ENCODE results near the gene COMP.

The COMP gene

GRCh38 chr19:18768997-18769891 is 21.9 kb downstream of the COMP start:
- no peak for DNase-seq

GRCh38 chr19:18768046-18768771 is 22.9 kb downstream of the COMP start:
- no peak for DNase-seq

DNA sequence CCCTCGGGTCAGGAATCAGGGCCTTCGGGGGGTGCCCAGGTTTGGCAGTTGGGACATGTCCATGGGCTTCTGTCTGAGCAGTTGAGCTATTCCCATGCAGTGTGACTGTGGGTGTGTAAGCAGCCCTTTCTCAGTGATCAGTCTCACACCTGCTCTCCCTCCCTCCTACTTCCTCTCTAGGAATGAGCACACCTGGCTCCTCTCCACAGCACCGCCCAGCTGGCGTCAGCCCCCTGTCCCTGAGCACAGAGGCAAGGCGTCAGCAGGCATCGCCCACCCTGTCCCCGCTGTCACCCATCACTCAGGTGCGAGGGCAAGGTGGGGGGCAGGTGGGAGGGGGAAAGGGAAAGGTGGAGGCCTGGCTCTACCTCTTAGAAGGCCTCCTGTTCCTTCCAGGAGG is 25.9 kb downstream of the COMP start:
- no peak for DNase-seq

DNA sequence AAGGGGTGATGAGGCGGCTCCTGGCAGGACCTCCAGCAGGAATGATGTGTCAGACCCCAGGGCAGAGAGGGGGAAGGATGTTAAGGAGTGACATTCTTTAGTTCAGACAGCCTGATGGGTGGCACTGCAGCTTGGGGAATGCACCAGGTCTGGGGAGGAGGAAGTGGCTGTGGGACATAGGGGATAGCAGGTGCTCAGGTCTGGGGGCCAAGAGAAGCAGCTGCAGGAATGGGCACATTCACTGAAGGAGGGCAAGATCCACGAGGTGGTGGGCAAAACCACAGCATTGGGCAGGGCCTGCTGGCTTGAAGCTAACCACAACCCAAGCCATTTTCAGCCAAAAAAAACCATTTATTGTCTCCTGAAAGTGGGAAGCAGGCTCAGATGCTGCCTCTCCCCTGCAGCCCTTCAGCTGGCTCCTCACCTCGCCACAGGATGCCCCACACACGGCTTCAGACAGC is 26.5 kb downstream of the COMP start:
- DNase-seq, result no peak

DNA sequence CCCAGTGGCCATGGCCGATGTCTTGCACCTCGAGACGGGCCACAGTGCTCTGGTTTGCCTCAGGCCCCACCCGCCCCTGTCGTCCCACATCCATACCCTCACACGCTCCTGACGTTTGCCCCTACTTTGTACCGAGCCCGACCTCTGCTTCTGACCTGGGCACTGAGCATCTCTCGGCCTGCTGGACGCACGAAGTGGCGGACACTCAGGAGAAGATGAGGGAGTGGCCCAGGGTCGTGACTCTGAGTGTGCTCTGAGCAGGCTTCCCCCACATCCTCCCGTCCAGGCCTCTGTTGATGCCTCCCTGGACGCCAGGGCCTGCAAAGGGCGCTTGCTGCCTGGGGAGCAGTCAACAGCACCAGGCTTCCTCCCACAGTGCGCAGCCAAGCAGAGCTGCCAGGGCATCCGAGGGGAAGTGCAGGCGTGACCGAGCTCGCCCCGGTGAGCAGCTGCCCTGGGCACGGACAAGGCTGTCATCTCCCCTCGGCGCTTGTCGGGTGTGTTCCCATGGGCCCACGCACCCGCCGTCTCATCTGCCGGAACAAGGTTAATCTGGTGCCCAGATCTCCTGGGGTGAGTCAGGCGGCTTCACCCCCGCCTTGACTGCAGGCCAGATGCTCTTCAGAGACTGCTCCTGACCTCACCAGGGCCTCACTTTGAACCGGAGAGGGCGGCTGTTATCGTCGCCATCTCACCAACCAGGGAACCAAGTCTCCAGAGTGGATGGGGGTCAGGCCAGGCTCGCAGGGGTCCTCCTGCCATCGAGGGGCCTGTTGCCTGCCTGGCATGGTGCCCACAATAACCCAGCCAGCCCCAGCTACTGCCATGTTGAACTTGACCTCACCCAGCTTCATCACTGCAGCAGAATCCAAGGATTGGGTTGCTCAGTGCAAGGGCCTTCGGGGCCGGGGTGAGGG is 27.2 kb downstream of the COMP start:
- no peak for DNase-seq

DNA sequence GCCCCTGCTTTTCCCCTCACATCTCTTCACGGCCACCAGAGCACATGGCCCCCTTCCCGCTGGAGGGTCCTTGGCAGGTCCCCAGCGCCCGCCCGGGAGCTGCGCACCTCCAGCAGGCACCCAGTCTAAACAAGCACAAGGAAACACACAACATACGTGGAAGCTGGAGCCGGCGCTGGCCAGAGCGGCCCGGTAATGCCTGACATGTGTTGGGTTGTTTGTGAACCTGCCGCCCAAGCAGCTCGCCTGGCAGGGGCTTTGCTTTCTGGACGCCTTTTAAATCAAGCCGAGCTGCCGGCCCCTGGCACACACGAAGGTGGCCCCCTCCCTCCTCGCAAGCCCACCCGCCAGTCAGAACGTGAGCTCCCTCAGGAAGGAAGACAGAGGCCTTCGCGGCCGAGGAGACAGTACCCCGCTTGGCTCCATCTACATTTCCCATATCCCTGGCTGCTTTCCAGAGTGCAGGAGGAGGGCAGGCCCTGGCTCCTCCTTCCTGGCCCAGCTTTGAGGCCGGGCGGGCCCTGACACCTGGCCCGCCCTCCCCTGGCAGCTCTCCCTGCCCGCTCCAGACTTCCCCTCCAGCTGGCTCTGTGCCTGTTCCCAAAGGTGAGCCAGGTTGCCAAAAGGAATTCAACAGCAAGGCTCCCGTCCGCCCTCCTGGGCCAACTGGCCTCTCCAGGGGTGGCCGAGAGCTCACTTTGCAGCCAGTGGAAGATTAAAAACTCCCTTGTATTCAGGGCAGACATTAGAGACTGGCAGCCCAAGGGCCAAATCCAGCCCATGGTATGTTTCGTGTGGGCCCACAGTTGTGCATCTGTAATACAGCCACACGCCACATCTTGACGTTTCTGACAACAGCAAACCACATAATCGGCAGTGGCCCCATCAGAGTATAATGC is 28.7 kb downstream of the COMP start:
- DNase-seq, result no peak

DNA sequence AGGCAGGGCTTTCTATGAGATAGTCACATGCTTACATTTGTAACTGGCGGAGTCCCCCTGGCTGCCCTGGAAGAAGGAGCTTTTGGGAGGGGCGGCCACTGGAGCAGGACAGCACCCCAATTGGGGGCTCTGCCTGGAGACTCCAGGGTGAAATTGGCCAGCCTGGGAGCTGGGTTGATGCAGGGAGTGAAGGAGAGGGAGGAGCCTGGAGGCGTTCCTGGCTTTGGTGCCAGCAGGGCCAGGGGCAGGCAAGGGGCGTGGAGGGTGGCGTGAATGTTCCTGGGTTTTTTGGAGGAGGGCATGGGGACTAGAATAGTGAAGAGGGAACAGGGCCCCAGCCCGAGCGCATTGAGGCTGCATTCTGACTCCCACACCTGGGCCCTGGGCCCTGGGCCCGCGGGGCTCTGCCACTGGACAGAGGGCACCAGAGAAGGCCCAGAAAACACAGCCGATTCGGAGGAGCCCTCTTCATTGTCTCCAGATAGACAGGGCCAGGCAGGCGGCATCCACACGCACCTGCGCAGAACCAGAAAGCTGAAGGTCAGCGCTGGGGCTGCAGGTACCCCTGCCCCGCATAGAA is 29.5 kb downstream of the COMP start:
- no peak for DNase-seq

DNA sequence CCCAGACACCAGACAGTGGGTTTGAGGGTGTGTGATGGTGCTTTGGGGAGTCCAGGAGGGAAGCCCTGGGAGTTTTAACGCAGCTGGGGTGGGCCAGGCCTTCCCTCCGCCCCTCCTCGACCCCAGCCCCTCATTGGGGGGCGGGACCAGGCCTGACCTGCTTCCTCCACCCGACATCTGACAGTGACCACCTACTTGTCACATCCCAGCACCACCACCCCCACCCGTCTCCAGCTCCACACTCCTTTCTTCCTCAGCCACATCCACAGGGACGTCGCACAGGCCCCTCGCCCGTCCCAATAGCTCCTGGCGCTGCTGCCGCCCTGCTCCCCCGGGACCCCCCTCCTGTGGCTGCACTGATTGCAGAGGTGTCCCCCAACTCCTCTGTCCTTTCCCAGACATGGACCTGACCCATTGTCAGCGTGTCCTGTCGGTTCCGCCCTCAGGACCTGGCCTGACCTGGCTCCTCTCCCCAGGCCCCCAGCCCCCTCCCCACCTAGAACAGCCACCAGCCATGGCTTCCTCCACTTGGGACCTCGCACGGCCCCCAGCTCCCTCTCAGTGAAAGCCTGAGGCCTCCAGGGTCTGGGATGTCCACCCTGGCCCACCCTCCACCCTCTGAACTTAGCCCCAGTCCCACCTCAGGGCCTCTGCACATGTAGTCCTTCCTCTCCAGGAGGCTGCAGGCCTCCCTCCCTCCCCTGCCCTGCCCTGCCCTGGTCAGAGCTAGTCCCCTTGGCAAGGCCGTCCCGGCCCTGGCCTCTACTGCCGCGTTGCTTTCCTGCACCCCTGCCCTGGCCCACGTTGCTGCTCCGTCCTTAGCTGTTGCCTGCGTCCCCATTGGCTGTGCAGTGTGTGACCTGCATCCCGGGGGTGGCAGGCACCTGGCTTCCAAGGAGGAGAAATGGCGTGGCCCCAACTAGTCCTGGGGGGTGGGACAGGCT is 30.4 kb downstream of the COMP start:
- no peak for DNase-seq

DNA sequence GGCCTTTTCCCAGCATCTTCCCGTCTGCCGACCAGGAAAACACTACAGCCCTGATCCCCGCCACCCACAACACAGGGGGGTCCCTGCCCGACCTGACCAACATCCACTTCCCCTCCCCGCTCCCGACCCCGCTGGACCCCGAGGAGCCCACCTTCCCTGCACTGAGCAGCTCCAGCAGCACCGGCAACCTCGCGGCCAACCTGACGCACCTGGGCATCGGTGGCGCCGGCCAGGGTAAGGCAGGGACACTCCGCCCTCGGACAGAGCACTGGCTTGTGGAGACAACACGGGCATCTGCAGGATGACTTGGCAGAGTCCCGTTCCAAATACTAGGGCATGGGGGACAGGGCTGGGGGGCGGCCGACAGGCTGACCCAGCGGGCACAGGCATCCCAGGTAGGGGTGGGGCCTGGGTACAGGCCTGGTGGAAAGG is 31.1 kb downstream of the COMP start:
- no peak for DNase-seq

DNA sequence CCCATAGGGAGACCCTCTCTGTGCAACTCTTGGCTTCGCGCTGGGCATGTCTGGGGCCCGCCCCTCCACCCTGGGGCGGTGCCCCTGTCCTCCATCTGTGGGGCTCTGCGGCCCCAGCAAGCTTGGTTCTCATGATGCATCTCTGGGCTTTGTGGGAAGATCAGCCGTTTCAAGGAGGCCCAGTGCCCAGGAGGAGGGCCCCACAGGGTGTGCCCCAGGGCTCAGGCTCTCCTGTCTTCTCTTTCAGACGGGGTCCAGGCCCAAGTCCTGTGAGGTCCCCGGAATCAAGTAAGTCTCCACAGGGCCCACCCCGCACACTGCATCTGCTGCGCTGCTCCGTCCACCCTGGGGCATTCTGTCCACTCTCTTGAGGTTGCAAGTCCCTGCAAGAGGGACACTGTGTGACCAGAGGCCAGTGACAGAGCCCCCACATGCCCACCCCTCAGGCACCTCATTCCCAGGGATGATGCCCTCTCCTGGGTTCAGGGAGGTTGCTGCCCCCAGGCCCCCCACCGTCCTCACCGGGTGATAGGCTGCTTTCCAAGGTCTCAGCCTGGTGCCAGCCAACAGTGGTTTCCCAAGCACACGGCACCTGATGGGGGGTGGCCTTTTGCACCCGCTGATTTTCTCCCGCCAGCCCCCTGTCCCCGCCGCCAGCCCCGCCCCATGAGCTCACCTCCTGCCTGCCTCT is 31.7 kb downstream of the COMP start:
- DNase-seq, result no peak

DNA sequence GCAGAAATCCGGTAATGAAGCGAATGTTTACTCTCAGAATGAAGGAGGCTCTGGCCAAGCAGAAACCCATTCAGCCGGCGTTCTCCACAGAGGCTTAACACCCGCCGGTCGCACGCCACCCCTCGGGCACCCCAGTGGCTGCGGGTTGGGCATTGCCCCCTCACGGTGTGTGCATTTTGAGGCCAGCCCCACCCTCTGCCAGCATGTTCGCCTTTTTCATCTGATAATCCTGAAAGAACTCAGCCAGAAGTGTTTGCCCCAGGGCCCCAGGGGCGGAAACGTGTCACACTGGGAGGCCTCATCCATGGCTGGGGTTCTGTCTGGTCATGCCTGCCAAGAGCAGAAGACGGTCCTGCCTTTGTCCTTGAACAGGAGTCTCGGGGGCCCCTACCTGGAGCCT is 34.2 kb downstream of the COMP start:
- DNase-seq, result no peak

DNA sequence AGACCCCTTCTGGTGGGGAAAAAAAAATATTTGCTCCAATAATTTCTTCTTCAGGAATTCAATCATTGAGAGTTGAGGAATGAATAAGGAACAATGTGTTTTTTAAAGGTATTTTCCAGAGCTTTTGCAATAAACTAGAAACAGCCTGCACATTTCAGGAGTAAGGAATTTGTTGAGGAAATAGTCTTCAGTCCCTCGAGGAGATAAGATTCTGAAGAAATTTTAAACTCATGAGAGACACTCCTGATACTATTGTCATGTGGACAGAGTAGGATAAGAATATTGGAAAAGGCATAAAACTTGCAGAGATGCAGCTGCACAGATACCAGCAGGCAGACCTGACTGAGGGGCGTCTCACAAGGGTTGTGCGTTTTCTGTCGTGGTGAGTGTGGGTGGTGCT is 36.6 kb downstream of the COMP start:
- DNase-seq, result no peak

- DNase-seq, result no peak
Measured at GRCh38 chr19:18751571-18751970, 39.5 kb downstream of the COMP start.

GRCh38 chr19:18750295-18750970 is 40.7 kb downstream of the COMP start:
- DNase-seq, result no peak

GRCh38 chr19:18749362-18750231 is 41.5 kb downstream of the COMP start:
- no peak for DNase-seq

DNA sequence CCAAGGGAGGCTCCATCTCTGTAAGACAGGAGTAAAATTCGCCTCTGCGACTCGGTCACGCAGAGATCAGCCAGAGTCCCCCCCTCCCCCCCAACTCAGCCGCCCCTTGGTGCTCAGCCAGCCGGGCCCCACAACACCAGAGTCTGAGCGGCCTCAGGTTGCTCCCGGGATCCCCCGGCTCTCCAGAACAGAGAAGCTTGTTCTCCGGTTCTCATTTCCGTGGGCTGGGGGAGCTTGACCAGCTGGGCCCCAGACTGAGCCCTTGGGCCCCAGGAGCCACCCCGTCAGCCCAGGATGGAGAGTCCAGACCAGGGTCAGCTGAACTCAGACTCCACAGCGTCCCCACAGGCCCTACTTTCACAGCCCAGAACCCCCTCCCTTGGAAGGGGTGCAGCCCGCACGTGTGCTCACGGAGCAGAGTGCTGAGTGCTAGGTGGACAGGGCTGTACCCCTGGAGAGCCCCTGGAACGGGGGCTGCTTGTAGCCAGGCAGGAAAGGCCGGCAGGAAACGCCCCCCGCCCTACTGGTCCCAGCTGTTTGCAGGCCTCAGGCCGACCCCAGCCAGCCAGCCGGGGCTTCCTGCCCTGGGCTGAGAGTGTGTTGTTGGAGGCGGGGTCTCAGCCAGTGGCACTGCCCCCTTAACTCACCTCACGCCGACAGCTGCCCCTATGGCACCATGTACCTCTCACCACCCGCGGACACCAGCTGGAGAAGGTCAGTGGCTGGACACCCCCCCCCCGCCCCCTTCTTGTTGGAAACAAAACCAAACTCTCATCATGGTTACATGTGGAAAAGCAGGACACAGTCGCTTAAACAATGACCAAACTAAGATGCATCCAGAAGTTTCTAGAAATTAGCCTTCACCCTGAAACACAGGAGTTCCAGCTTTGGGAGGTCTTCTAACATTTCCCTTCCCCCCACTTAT is 44.4 kb downstream of the COMP start:
- DNase-seq, result no peak

GRCh38 chr19:18745931-18746330 is 45.2 kb downstream of the COMP start:
- no peak for DNase-seq
